ENCODE data around the gene IPO9. TPM values are rescaled to one million over a fixed set of nuclear protein-coding genes. Genes with fewer than 3 reads are reported as not detected.
A peak's percentile ranks its signal among the peaks of the same experiment; 100 is the strongest.

The IPO9 gene
- total RNA-seq, 1 experiment from 2014 or later: 121 TPM

DNA sequence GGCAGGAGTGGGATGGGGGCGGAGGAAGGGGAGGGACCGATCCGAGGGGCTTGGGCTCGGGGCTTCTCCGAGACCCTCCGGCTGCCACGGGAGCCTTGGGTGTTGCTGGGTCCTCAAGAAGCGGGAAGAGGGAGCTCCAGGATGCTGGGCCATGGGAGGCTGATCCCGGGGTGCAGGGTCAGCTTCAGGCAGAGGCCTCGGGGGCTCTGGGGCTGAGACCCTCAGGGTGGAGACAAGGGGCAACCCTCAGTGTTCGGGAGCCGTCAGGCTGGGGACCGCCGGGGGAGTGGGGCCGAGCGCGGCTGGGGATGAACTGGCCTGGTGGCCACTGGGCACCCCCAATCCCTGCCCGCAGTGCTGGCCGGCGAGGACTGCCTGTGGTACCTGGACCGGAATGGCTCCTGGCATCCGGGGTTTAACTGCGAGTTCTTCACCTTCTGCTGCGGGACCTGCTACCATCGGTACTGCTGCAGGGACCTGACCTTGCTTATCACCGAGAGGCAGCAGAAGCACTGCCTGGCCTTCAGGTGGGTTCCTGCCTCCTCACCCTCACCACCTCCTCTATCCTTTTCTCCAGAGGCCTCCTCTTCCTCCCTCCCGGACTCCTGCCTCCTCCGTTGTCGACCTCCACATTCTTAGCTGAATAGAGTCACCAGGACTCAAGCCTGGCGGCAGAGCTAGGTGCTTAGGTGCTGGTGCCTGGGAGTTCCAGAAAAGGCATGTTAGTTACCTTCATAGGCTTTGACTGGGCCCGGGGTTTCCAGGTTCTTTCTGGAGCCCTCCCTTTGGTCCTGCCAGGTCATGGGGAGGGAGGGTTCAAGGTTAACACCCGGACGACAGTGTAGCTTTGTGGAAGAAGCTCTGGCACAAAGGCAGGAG, 60.4 kb downstream of the IPO9 start:
- ChIA-PET CTCF (no interaction called here), POLR2A (ENCODE audit: low non-redundant PET) (no interaction called here)
- Histone ChIP-seq H3K9me3 (ENCODE audit: low read depth, low read length, poor library complexity, severe bottlenecking) (no peaks in the 10 kb centered on the region), H3K4me1 (ENCODE audit: insufficient read depth, low read length, poor library complexity, severe bottlenecking) (no peaks in the 10 kb centered on the region), H3K36me3 (ENCODE audit: insufficient read depth, low read length, poor library complexity, severe bottlenecking) (no peaks in the 10 kb centered on the region), H3K27ac (ENCODE audit: low read depth, low read length, poor library complexity, severe bottlenecking) (no peak overlapping the region), H3K27me3 (replicated peaks; ENCODE audit: insufficient read depth, low read depth, low read length, poor library complexity) (no peaks in the 10 kb centered on the region), H3K4me3 (ENCODE audit: low read depth, low read length, poor library complexity, severe bottlenecking) (peak overlapping the region; percentile 56)
- no peak for DNase-seq (ENCODE audit: low spot score)
- BruUV-seq (replicated peaks): no TSS peak
- intact Hi-C loops (cut with micrococcal nuclease; ENCODE audit: unreplicated experiment): no loop called here
- TF ChIP-seq, protein P1, sequence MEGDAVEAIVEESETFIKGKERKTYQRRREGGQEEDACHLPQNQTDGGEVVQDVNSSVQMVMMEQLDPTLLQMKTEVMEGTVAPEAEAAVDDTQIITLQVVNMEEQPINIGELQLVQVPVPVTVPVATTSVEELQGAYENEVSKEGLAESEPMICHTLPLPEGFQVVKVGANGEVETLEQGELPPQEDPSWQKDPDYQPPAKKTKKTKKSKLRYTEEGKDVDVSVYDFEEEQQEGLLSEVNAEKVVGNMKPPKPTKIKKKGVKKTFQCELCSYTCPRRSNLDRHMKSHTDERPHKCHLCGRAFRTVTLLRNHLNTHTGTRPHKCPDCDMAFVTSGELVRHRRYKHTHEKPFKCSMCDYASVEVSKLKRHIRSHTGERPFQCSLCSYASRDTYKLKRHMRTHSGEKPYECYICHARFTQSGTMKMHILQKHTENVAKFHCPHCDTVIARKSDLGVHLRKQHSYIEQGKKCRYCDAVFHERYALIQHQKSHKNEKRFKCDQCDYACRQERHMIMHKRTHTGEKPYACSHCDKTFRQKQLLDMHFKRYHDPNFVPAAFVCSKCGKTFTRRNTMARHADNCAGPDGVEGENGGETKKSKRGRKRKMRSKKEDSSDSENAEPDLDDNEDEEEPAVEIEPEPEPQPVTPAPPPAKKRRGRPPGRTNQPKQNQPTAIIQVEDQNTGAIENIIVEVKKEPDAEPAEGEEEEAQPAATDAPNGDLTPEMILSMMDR (conservative IDR thresholded peaks at IDR 0.05; ENCODE audit: low read depth, low read length): no peak
- no peak for TF ChIP-seq EZH2 (IDR thresholded peaks at IDR 0.05; ENCODE audit: borderline replicate concordance, low read depth, low read length, poor library complexity, severe bottlenecking)

DNA sequence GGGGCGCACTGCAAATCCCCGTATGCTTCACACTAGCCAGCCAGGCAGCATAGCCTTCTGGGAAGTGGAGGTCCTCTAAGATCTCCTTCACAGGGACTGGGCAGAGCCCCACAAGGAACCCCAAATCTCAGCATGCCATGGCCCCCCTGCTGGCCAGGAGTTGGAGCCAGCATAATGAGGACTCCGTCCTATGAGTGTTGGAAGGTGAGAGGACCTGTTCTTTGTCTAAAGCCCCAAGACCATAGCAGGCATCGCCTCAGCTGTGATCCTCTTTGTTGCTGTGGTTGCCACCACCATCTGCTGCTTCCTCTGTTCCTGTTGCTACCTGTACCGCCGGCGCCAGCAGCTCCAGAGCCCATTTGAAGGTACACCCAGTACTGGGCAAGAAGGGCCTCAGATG, 61.3 kb downstream of the IPO9 start:
- Histone ChIP-seq H3K9me3 (ENCODE audit: low read depth, low read length, poor library complexity, severe bottlenecking) (no peaks in the 10 kb centered on the region), H3K4me1 (ENCODE audit: insufficient read depth, low read length, poor library complexity, severe bottlenecking) (no peaks in the 10 kb centered on the region), H3K27ac (ENCODE audit: low read depth, low read length, poor library complexity, severe bottlenecking) (no peak overlapping the region), H3K4me3 (ENCODE audit: low read depth, low read length, poor library complexity, severe bottlenecking) (no peak overlapping the region), H3K36me3 (ENCODE audit: insufficient read depth, low read length, poor library complexity, severe bottlenecking) (no peaks in the 10 kb centered on the region), H3K27me3 (replicated peaks; ENCODE audit: insufficient read depth, low read depth, low read length, poor library complexity) (no peaks in the 10 kb centered on the region)
- no TSS peak for BruUV-seq (replicated peaks)
- DNase-seq (ENCODE audit: low spot score): no peak
- intact Hi-C loops (cut with micrococcal nuclease; ENCODE audit: unreplicated experiment): loop anchor here (10.0 kb wide), 1 partner anchor 245 kb away; no protein-coding TSS in a partner anchor
- CTCF ChIA-PET: no interaction called here
- no peak for TF ChIP-seq EZH2 (IDR thresholded peaks at IDR 0.05; ENCODE audit: borderline replicate concordance, low read depth, low read length, poor library complexity, severe bottlenecking)
- TF ChIP-seq, protein P1 (conservative IDR thresholded peaks at IDR 0.05; ENCODE audit: low read depth, low read length): no peak
- POLR2A ChIA-PET (ENCODE audit: low non-redundant PET): no interaction called here

DNA sequence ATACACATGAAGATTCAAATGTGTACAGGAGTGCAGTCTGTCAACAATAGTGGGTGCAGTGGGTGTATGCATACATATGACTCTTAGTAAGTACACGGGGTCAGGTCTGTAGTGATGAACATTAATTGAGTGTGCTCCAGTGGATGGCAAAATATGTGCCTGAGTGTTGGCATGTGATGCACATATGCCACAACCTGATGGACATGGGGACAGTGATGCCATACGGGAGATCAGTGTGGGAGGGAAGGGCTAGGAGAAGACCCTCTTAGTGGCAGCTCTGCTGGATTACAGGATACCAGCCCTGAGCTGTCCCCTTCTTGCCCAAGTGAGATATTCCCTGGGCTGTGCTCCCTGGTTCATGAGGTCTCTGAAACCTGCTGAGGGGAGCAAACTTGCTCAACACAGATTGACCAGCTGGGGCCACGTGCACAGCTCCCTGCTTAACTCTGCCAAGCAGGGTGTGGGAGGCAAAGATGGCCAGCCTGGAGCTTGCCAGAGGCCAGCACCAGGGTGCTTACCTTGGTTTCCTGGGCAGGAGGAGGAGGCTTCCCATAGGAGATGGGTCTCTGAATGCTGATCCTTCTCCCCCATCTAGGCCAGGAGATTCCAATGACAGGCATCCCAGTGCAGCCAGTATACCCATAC, 62.0 kb downstream of the IPO9 start:
- Histone ChIP-seq H3K4me3 (ENCODE audit: low read depth, low read length, poor library complexity, severe bottlenecking) (no peak overlapping the region), H3K27ac (ENCODE audit: low read depth, low read length, poor library complexity, severe bottlenecking) (no peak overlapping the region), H3K9me3 (ENCODE audit: low read depth, low read length, poor library complexity, severe bottlenecking) (no peaks in the 10 kb centered on the region), H3K36me3 (ENCODE audit: insufficient read depth, low read length, poor library complexity, severe bottlenecking) (no peaks in the 10 kb centered on the region), H3K4me1 (ENCODE audit: insufficient read depth, low read length, poor library complexity, severe bottlenecking) (no peaks in the 10 kb centered on the region), H3K27me3 (replicated peaks; ENCODE audit: insufficient read depth, low read depth, low read length, poor library complexity) (no peaks in the 10 kb centered on the region)
- DNase-seq (ENCODE audit: low spot score): no peak
- ChIA-PET CTCF (no interaction called here), POLR2A (ENCODE audit: low non-redundant PET) (no interaction called here)
- no TSS peak for BruUV-seq (replicated peaks)
- intact Hi-C loops (cut with micrococcal nuclease; ENCODE audit: unreplicated experiment): loop anchor here (10.0 kb wide), 1 partner anchor 244 kb away; no protein-coding TSS in a partner anchor
- TF ChIP-seq, protein P1 (conservative IDR thresholded peaks at IDR 0.05; ENCODE audit: low read depth, low read length): no peak
- no peak for TF ChIP-seq EZH2 (IDR thresholded peaks at IDR 0.05; ENCODE audit: borderline replicate concordance, low read depth, low read length, poor library complexity, severe bottlenecking)

All from A673 (cell line).